Trophoblast cell (in vitro differentiated cells and primary cell): ENCODE measurements around the gene MAPK8IP2.

Experiments
- DNase-seq, 2 donors: peaks; one replicate each; pipeline ENCODE4 v3.0.0-alpha.2; 2016
- H2AFZ ChIP-seq: 2 replicates; pipeline ENCODE4 v1.6.1; 2013; ENCODE audit warnings: low read length, moderate library complexity, mild to moderate bottlenecking; ENCODE audit not compliant: insufficient read depth, poor library complexity
- H2AK5ac ChIP-seq: 2 replicates; pipeline ENCODE4 v1.6.1; 2013; ENCODE audit warnings: mild to moderate bottlenecking, low read length
- H2BK120ac ChIP-seq: 2 replicates; pipeline ENCODE4 v1.6.1; 2013; ENCODE audit warnings: low read length, mild to moderate bottlenecking, moderate library complexity; ENCODE audit not compliant: insufficient read depth, poor library complexity
- H2BK12ac ChIP-seq: 2 replicates; pipeline ENCODE4 v1.6.1; 2013; ENCODE audit warnings: mild to moderate bottlenecking, low read length, moderate library complexity
- H2BK5ac ChIP-seq: 2 replicates; pipeline ENCODE4 v1.6.1; 2013; ENCODE audit warnings: low read length, low read depth, moderate library complexity, mild to moderate bottlenecking; ENCODE audit not compliant: poor library complexity
- H3K14ac ChIP-seq: 2 replicates; pipeline ENCODE4 v1.6.1; 2013; ENCODE audit warnings: mild to moderate bottlenecking, low read length
- H3K18ac ChIP-seq: 2 replicates; pipeline ENCODE4 v1.6.1; 2013; ENCODE audit warnings: mild to moderate bottlenecking, low read length
- H3K23ac ChIP-seq: 2 replicates; pipeline ENCODE4 v1.6.1; 2013; ENCODE audit warnings: low read length
- H3K27ac ChIP-seq: 2 replicates; pipeline ENCODE4 v1.5.1; 2013; ENCODE audit warnings: low read depth, mild to moderate bottlenecking, inconsistent platforms, low read length, moderate library complexity
- H3K27me3 ChIP-seq: 2 replicates; pipeline ENCODE4 v1.6.1; 2013; ENCODE audit warnings: inconsistent platforms, mild to moderate bottlenecking, low read length, moderate library complexity; ENCODE audit not compliant: insufficient read depth
- H3K36me3 ChIP-seq, 2 experiments: 1 replicate in 1 of 2; 2 replicates in 1 of 2; pipeline ENCODE4 v1.6.1; 2013; ENCODE audit warnings: low read length in 2 of 2, mild to moderate bottlenecking in 2 of 2, moderate library complexity in 1 of 2; ENCODE audit not compliant: insufficient read depth in 2 of 2, control insufficient read depth in 1 of 2
- H3K4ac ChIP-seq: 2 replicates; pipeline ENCODE4 v1.6.1; 2013; ENCODE audit warnings: low read depth, mild to moderate bottlenecking, low read length, moderate library complexity
- H3K4me1 ChIP-seq, 2 experiments: 1 replicate in 1 of 2; 2 replicates in 1 of 2; pipeline ENCODE4 v1.6.1; 2013; ENCODE audit warnings: low read length in 2 of 2, mild to moderate bottlenecking in 2 of 2, moderate library complexity in 1 of 2; ENCODE audit not compliant: insufficient read depth in 2 of 2, control insufficient read depth in 1 of 2
- H3K4me2 ChIP-seq: 2 replicates; pipeline ENCODE4 v1.6.1; 2013; ENCODE audit warnings: inconsistent platforms, mild to moderate bottlenecking, low read length, moderate library complexity
- H3K4me3 ChIP-seq: 2 replicates; pipeline ENCODE4 v1.5.1; 2013; ENCODE audit warnings: mild to moderate bottlenecking, low read depth, low read length, inconsistent platforms
- H3K79me1 ChIP-seq: one replicate; pipeline ENCODE4 v1.6.1; 2013; ENCODE audit warnings: low read length
- H3K79me2 ChIP-seq: 2 replicates; pipeline ENCODE4 v1.6.1; 2013; ENCODE audit warnings: low read length, mild to moderate bottlenecking; ENCODE audit not compliant: control insufficient read depth, insufficient read depth, poor library complexity
- H3K9ac ChIP-seq: 2 replicates; pipeline ENCODE4 v1.6.1; 2013; ENCODE audit warnings: mild to moderate bottlenecking, low read length
- H3K9me3 ChIP-seq: 2 replicates; pipeline ENCODE4 v1.6.1; 2013; ENCODE audit warnings: low read depth, mild to moderate bottlenecking, control low read depth, inconsistent platforms, low read length; ENCODE audit not compliant: insufficient read depth
- H4K12ac ChIP-seq: 2 replicates; pipeline ENCODE4 v1.6.1; 2013; ENCODE audit warnings: low read depth, mild to moderate bottlenecking, low read length, moderate library complexity
- H4K8ac ChIP-seq: 2 replicates; pipeline ENCODE4 v1.6.1; 2013; ENCODE audit warnings: low read depth, mild to moderate bottlenecking, low read length, moderate library complexity
- H4K91ac ChIP-seq: one replicate; pipeline ENCODE4 v1.6.1; 2013; ENCODE audit warnings: low read depth, mild to moderate bottlenecking, low read length, moderate library complexity
- WGBS: extraction: QIAGEN DNeasy Blood & Tissue Kit; methylation state at CpG from one replicate; pipeline ENCODE4 v1.1.7; 2013; ENCODE audit warnings: missing lambda C conversion rate; ENCODE audit not compliant: insufficient read length, insufficient coverage; ENCODE audit errors: extremely low coverage; 5-methylcytosine and 5-hydroxymethylcytosine counted together

The MAPK8IP2 gene

GRCh38 chr22:50585781-50586180 is 14.8 kb upstream of the MAPK8IP2 start:
- Histone ChIP-seq H2BK120ac (no peak overlapping the region), H3K27me3 (no peaks in the 10 kb centered on the region), H3K4ac (no peak overlapping the region), H4K12ac (no peak overlapping the region), H3K4me2 (no peak overlapping the region), H3K14ac (no peak overlapping the region), H3K9ac (no peak overlapping the region), H2AFZ (no peak overlapping the region), H4K91ac (no peak overlapping the region), H2AK5ac (no peak overlapping the region), H3K79me1 (peaks cover 8% of the 10 kb centered on the region), H2BK5ac (no peak overlapping the region), H3K9me3 (no peaks in the 10 kb centered on the region), H3K23ac (no peak overlapping the region), H3K4me1 (peaks cover 21 to 26% of the 10 kb centered on the region in 2 experiments), H3K27ac (no peak overlapping the region), H4K8ac (no peak overlapping the region), H3K18ac (no peak overlapping the region), H3K4me3 (no peak overlapping the region), H3K79me2 (peaks cover 8% of the 10 kb centered on the region), H2BK12ac (no peak overlapping the region), H3K36me3 (peaks cover 4 to 8% of the 10 kb centered on the region in 2 experiments)
- no CpG with 5 or more reads among the region's 8 CpGs for WGBS
- DNase-seq, result no peak

- H2BK12ac ChIP-seq, result no peak overlapping the region
- no peak overlapping the region for H2AK5ac ChIP-seq
- H3K18ac ChIP-seq, result no peak overlapping the region
- H3K79me2 ChIP-seq, result peaks cover 8% of the 10 kb centered on the region
- H3K23ac ChIP-seq, result no peak overlapping the region
- no peak overlapping the region for H3K27ac ChIP-seq
- H3K9me3 ChIP-seq, result no peaks in the 10 kb centered on the region
- peaks cover 0 to 4% of the 10 kb centered on the region in 2 experiments for H3K36me3 ChIP-seq
- H3K4me3 ChIP-seq, result no peak overlapping the region
- H4K8ac ChIP-seq, result no peak overlapping the region
- H2BK120ac ChIP-seq, result no peak overlapping the region
- no peak overlapping the region for H3K9ac ChIP-seq
- H3K27me3 ChIP-seq, result no peaks in the 10 kb centered on the region
- no peak overlapping the region for H3K4me2 ChIP-seq
- H3K4me1 ChIP-seq, result peaks cover 19 to 24% of the 10 kb centered on the region in 2 experiments
- H2BK5ac ChIP-seq, result no peak overlapping the region
- H3K4ac ChIP-seq, result no peak overlapping the region
- no peak overlapping the region for H2AFZ ChIP-seq
- H4K91ac ChIP-seq, result no peak overlapping the region
- no peak overlapping the region for H4K12ac ChIP-seq
- no peak overlapping the region for H3K14ac ChIP-seq
- no peak for DNase-seq
- no CpG with 5 or more reads among the region's 5 CpGs for WGBS
- H3K79me1 ChIP-seq, result peaks cover 8% of the 10 kb centered on the region
Observed at GRCh38 chr22:50586416-50586815, 14.2 kb upstream of the MAPK8IP2 start.

- Histone ChIP-seq H3K4me2 (no peak overlapping the region), H3K9me3 (no peaks in the 10 kb centered on the region), H3K4me1 (peaks cover 14 to 19% of the 10 kb centered on the region in 2 experiments), H3K27me3 (no peaks in the 10 kb centered on the region), H3K14ac (no peak overlapping the region), H4K12ac (no peak overlapping the region), H3K4ac (no peak overlapping the region), H2BK120ac (no peak overlapping the region), H3K36me3 (no peaks in the 10 kb centered on the region), H3K4me3 (no peak overlapping the region), H4K8ac (no peak overlapping the region), H4K91ac (no peak overlapping the region), H3K23ac (no peak overlapping the region), H3K79me2 (peaks cover 5% of the 10 kb centered on the region), H3K9ac (no peak overlapping the region), H2BK12ac (no peak overlapping the region), H2BK5ac (no peak overlapping the region), H3K27ac (no peak overlapping the region), H2AK5ac (no peak overlapping the region), H3K18ac (no peak overlapping the region), H2AFZ (no peak overlapping the region), H3K79me1 (peaks cover 7% of the 10 kb centered on the region)
- DNase-seq, result peak in 1 of 2 donors; percentile 49
- no CpG with 5 or more reads among the region's 5 CpGs for WGBS
Observed at GRCh38 chr22:50587407-50587806, 13.2 kb upstream of the MAPK8IP2 start.

GRCh38 chr22:50595189-50595588 is 5.4 kb upstream of the MAPK8IP2 start:
- Histone ChIP-seq H2BK12ac (no peak overlapping the region), H3K4me1 (no peaks in the 10 kb centered on the region), H3K4me2 (no peak overlapping the region), H2BK120ac (no peak overlapping the region), H3K9ac (no peak overlapping the region), H2BK5ac (no peak overlapping the region), H3K9me3 (peaks cover 2% of the 10 kb centered on the region), H3K79me1 (no peaks in the 10 kb centered on the region), H4K8ac (no peak overlapping the region), H3K36me3 (peaks cover 0 to 2% of the 10 kb centered on the region in 2 experiments), H3K27me3 (peaks cover 3% of the 10 kb centered on the region), H3K27ac (no peak overlapping the region), H4K12ac (no peak overlapping the region), H2AFZ (no peak overlapping the region), H3K18ac (no peak overlapping the region), H2AK5ac (no peak overlapping the region), H3K4me3 (no peak overlapping the region), H3K23ac (no peak overlapping the region), H3K79me2 (no peaks in the 10 kb centered on the region), H3K4ac (no peak overlapping the region), H4K91ac (no peak overlapping the region), H3K14ac (no peak overlapping the region)
- whole genome bisulfite sequencing, result no CpG with 5 or more reads among the region's 3 CpGs
- DNase-seq, result no peak
